IPS-15b (cell line): ENCODE data around the gene TRMT61B.
A peak's percentile ranks its signal among the peaks of the same experiment; 100 is the strongest.

ENCODE experiments used
- H3K27me3 ChIP-seq: one replicate; pipeline ENCODE4 v1.6.1; 2013; ENCODE audit warnings: low read length; ENCODE audit not compliant: control insufficient read depth, insufficient read depth
- H3K36me3 ChIP-seq: one replicate; pipeline ENCODE4 v1.6.1; 2013; ENCODE audit warnings: low read length; ENCODE audit not compliant: control insufficient read depth, insufficient read depth
- H3K4me1 ChIP-seq: one replicate; pipeline ENCODE4 v1.6.1; 2013; ENCODE audit warnings: mild to moderate bottlenecking, low read length; ENCODE audit not compliant: control insufficient read depth, insufficient read depth
- H3K4me3 ChIP-seq: one replicate; pipeline ENCODE4 v1.5.1; 2013; ENCODE audit warnings: low read depth, low read length
- H3K9ac ChIP-seq: one replicate; pipeline ENCODE4 v1.6.1; 2013; ENCODE audit warnings: low read depth, mild to moderate bottlenecking, low read length
- H3K9me3 ChIP-seq: one replicate; pipeline ENCODE4 v1.6.1; 2013; ENCODE audit warnings: mild to moderate bottlenecking, low read length; ENCODE audit not compliant: control insufficient read depth, insufficient read depth

TRMT61B gene

GRCh38 chr2:28842042-28842441 is 28.1 kb downstream of the TRMT61B start:
- H3K9me3 ChIP-seq = no peaks in the 10 kb centered on the region
- H3K4me1 ChIP-seq = no peaks in the 10 kb centered on the region
- H3K27me3 ChIP-seq = no peaks in the 10 kb centered on the region
- H3K9ac ChIP-seq = no peak overlapping the region
- H3K4me3 ChIP-seq = no peak overlapping the region
- no peaks in the 10 kb centered on the region for H3K36me3 ChIP-seq

DNA sequence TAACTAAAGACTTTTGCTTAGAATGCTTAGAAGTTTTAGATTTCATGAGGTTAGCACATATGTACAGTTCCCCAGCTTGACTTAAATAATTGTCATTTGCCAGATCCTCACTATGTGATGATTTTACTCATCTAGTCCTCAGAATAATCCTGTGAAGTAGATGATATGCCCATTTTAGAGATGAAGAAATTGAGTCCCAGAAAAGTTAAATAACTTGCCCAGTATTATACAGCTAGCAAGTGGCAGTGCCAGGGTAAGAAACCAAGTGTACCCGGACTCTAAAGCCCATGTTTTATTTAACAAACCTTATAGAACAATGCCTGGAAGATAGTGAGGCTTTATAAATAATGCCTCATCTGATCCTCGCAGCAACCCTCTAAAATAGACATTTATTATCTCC is 31.1 kb downstream of the TRMT61B start:
- H3K27me3 ChIP-seq = no peaks in the 10 kb centered on the region
- H3K4me1 ChIP-seq = no peaks in the 10 kb centered on the region
- no peaks in the 10 kb centered on the region for H3K9me3 ChIP-seq
- no peak overlapping the region for H3K9ac ChIP-seq
- H3K36me3 ChIP-seq = no peaks in the 10 kb centered on the region
- H3K4me3 ChIP-seq = no peak overlapping the region

GRCh38 chr2:28835781-28836180 is 34.3 kb downstream of the TRMT61B start:
- H3K36me3 ChIP-seq = no peaks in the 10 kb centered on the region

DNA sequence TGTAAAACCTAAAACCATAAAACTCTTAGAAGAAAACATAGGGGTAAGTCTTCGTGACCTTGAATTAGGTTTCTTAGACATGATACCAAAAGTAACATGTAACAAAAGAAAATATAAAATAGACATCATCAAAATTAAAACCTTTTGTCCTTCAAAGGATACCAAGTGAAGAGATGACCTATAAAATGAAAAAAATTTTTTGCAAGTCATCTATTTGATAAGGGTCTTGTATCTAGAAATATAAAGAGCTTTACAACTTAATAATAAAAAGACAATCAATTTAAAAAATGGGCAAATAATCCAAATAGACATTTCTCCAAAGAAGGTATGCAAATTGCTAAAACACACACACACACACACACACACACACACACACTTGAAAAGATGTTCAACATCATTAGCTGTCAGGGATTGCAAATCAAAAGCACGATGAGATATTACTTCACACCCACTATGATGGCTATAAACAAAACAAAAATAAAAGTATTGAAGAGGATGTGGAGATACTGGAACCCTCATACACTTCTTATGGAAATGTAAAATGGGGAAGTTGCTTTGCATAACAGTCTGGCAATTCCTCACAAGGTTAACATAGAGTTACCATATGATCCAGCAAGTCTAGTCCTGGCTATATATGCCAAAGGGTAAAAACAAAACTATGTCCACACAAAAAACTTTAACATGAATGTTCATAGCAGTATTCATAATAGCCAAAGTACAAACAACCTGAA is 36.2 kb downstream of the TRMT61B start:
- H3K9me3 ChIP-seq = no peaks in the 10 kb centered on the region
- no peak overlapping the region for H3K9ac ChIP-seq
- no peaks in the 10 kb centered on the region for H3K4me1 ChIP-seq
- H3K27me3 ChIP-seq = no peaks in the 10 kb centered on the region
- H3K4me3 ChIP-seq = no peak overlapping the region
- no peaks in the 10 kb centered on the region for H3K36me3 ChIP-seq

More at GRCh38 chr2:28835781-28836180, 34.3 kb downstream of the TRMT61B start:
- no peak overlapping the region for H3K4me3 ChIP-seq
- no peaks in the 10 kb centered on the region for H3K9me3 ChIP-seq
- H3K27me3 ChIP-seq = no peaks in the 10 kb centered on the region
- no peaks in the 10 kb centered on the region for H3K4me1 ChIP-seq
- H3K9ac ChIP-seq = no peak overlapping the region

- no peaks in the 10 kb centered on the region for H3K36me3 ChIP-seq
- H3K4me1 ChIP-seq = no peaks in the 10 kb centered on the region
- H3K27me3 ChIP-seq = no peaks in the 10 kb centered on the region
- no peak overlapping the region for H3K9ac ChIP-seq
- no peak overlapping the region for H3K4me3 ChIP-seq
- H3K9me3 ChIP-seq = no peaks in the 10 kb centered on the region
These were observed 41.7 kb downstream of the TRMT61B start for GRCh38 chr2:28828382-28828781.

GRCh38 chr2:28824870-28825269 is 45.2 kb downstream of the TRMT61B start:
- no peaks in the 10 kb centered on the region for H3K9me3 ChIP-seq
- H3K4me3 ChIP-seq = no peak overlapping the region
- no peaks in the 10 kb centered on the region for H3K36me3 ChIP-seq
- H3K4me1 ChIP-seq = no peaks in the 10 kb centered on the region
- no peaks in the 10 kb centered on the region for H3K27me3 ChIP-seq
- no peak overlapping the region for H3K9ac ChIP-seq

DNA sequence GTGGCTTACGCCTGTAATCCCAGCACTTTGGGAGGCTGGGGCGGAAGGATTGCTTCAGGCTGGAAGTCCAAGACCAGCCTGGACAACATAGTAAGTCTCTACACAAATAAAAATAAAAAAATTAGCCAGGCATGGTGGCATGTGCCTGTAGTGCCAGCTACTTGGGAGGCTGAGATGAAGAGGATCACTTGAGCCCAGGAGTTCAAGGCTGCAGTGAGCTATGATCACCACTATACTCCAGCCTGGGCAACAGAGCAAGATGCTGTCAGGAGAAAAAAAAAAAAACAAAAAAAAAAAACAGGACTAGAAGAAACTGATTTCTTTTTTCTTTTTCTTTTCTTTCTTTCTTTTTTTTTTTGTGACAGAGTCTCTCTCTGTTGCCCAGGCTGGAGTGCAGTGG is 45.9 kb downstream of the TRMT61B start:
- no peaks in the 10 kb centered on the region for H3K9me3 ChIP-seq
- H3K27me3 ChIP-seq = no peaks in the 10 kb centered on the region
- H3K9ac ChIP-seq = no peak overlapping the region
- H3K4me1 ChIP-seq = no peaks in the 10 kb centered on the region
- H3K4me3 ChIP-seq = no peak overlapping the region
- H3K36me3 ChIP-seq = no peaks in the 10 kb centered on the region

DNA sequence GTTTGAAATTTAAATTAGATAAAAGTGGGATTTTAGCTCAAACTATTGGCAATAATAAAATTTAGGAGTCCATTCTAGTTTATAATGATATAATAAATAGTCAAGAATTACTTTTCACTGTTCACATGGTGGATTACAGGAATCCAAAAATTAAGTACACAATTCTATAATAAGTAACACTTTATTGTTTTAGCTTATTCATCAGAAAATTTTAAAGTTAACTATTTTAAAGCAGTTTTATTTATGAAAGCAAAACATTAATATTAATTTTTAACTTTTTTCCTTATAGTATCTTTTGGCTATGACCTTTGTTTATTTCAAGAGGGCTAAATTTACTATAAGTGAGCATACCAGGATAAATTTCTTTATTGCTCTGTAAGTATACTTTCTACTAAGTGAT is 48.1 kb downstream of the TRMT61B start:
- H3K4me1 ChIP-seq = no peaks in the 10 kb centered on the region
- no peak overlapping the region for H3K4me3 ChIP-seq
- H3K9ac ChIP-seq = no peak overlapping the region
- no peaks in the 10 kb centered on the region for H3K27me3 ChIP-seq
- no peaks in the 10 kb centered on the region for H3K36me3 ChIP-seq
- no peaks in the 10 kb centered on the region for H3K9me3 ChIP-seq

- no peak overlapping the region for H3K9ac ChIP-seq
- H3K4me3 ChIP-seq = no peak overlapping the region
- H3K9me3 ChIP-seq = no peaks in the 10 kb centered on the region
- H3K36me3 ChIP-seq = no peaks in the 10 kb centered on the region
- H3K27me3 ChIP-seq = no peaks in the 10 kb centered on the region
- H3K4me1 ChIP-seq = no peaks in the 10 kb centered on the region
These were observed 48.7 kb downstream of the TRMT61B start for GRCh38 chr2:28821295-28821958.

DNA sequence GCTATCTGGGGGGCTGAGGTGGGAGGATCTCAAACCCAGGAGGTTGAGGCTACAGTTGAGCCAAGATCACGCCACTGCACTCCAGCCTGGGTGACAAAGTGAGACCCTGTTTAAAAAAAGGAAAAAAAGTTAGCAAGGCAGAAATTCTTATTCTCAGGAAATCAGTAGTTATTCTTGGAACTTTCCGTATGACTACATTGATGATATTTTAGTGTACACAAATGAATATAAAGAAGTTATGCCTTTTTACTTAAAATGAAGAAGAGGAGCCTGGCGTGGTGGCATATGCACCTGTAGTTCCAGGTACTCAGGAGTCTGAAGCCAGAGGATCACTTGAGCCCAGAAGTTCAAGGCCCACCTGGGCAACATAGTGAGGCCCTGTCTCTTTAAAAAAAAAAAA is 52.1 kb downstream of the TRMT61B start:
- H3K9ac ChIP-seq = no peak overlapping the region
- no peaks in the 10 kb centered on the region for H3K27me3 ChIP-seq
- H3K36me3 ChIP-seq = no peaks in the 10 kb centered on the region
- H3K9me3 ChIP-seq = no peaks in the 10 kb centered on the region
- no peaks in the 10 kb centered on the region for H3K4me1 ChIP-seq
- H3K4me3 ChIP-seq = no peak overlapping the region

- Histone ChIP-seq H3K9ac (no peak within 1 kb of the TSS), H3K4me1 (no peaks in the 10 kb centered on the region), H3K9me3 (no peaks in the 10 kb centered on the region), H3K4me3 (peak within 1 kb of the TSS; percentile 41), H3K36me3 (no peaks in the 10 kb centered on the region), H3K27me3 (peaks cover 22% of the 10 kb centered on the region)
These were observed 59.5 kb downstream of the TRMT61B start, which contains the start of gene SPDYA for GRCh38 chr2:28810384-28811285. Gene SPDYA (plus strand): TSS chr2:28810834. CDS start chr2:28816015, 5,181 bp downstream.
